ENCODE measurements around the gene TSPAN18. TPM values are rescaled to one million over a fixed set of nuclear protein-coding genes. Genes with fewer than 3 reads are reported as not detected.

The TSPAN18 gene
- total RNA-seq, 4 donors from 2014 or later, result 2.2 to 18.1 (median 3.4) TPM

GRCh38 chr11:44936951-44937543 is 210.3 kb downstream of the TSPAN18 start:
- no peak for DNase-seq (ENCODE audit: low spot score)
- ATAC-seq (ENCODE audit: low FRiP score), result no peak
- TF ChIP-seq, protein P1, sequence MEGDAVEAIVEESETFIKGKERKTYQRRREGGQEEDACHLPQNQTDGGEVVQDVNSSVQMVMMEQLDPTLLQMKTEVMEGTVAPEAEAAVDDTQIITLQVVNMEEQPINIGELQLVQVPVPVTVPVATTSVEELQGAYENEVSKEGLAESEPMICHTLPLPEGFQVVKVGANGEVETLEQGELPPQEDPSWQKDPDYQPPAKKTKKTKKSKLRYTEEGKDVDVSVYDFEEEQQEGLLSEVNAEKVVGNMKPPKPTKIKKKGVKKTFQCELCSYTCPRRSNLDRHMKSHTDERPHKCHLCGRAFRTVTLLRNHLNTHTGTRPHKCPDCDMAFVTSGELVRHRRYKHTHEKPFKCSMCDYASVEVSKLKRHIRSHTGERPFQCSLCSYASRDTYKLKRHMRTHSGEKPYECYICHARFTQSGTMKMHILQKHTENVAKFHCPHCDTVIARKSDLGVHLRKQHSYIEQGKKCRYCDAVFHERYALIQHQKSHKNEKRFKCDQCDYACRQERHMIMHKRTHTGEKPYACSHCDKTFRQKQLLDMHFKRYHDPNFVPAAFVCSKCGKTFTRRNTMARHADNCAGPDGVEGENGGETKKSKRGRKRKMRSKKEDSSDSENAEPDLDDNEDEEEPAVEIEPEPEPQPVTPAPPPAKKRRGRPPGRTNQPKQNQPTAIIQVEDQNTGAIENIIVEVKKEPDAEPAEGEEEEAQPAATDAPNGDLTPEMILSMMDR (IDR thresholded peaks at IDR 0.05), result no peak

DNA sequence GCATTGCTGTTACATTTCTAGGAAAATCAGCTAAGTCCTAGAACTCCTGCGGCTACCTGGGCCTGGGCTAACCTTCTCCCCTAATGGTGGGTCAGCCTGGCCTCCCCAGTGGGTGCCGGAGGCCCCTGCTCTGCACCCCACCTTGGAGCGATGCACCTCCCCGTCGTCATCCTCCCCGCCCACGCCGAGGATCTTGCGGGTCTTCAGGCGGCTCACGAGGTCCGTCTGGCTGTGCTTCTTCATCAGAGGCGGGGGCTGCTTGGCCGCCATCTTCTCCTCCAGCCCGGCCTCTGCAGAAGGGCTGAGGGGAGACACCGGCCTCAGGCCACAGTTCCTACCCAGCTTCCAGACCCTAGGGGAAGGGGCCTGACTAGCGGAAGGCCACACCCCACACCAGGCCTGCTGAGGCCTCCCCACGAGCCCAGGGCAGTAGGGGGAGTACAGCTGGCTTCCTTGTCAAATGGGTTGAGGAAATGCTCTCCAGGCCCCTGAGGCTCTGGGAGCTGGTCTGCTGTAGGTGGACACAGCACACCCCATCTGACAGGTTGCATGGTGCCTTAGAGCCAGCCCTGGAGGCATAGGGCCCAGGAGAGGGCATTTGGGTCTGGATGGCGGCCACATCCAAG is 211.4 kb downstream of the TSPAN18 start:
- TF ChIP-seq, protein P1 (IDR thresholded peaks at IDR 0.05), result no peak
- ATAC-seq (ENCODE audit: low FRiP score) (no peak), DNase-seq (ENCODE audit: low spot score) (no peak)

GRCh38 chr11:44939673-44940395 is 213.1 kb downstream of the TSPAN18 start:
- ATAC-seq (ENCODE audit: low FRiP score) (no peak), DNase-seq (ENCODE audit: low spot score) (no peak)
- TF ChIP-seq, protein P1 (IDR thresholded peaks at IDR 0.05), result peak in 1 of 3 donors; percentile 34

DNA sequence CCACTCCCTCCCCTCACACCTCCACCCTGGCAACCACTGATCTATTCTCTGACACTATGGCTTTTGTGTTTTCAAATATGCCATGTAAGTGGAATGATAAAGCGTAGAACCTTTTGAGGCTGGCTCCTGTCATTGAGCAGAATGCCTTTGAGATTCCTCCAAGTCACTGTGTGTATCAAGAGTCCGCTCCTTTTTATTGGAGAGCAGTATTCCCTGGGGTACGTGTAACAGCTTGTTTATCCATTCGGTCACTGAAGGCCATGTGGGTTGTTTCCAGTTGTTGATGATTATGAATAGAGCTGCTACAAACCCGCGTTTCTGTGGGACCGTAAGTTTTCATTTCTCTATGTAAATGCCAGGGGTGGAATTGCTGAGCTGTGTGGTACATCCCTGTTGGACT is 213.6 kb downstream of the TSPAN18 start:
- ATAC-seq (ENCODE audit: low FRiP score) (no peak), DNase-seq (ENCODE audit: low spot score) (no peak)
- TF ChIP-seq, protein P1 (IDR thresholded peaks at IDR 0.05), result no peak

- TF ChIP-seq, protein P1 (IDR thresholded peaks at IDR 0.05), result no peak
- DNase-seq (ENCODE audit: low spot score) (no peak), ATAC-seq (ENCODE audit: low FRiP score) (no peak)
Observed at GRCh38 chr11:44940835-44941234, 214.1 kb downstream of the TSPAN18 start.

DNA sequence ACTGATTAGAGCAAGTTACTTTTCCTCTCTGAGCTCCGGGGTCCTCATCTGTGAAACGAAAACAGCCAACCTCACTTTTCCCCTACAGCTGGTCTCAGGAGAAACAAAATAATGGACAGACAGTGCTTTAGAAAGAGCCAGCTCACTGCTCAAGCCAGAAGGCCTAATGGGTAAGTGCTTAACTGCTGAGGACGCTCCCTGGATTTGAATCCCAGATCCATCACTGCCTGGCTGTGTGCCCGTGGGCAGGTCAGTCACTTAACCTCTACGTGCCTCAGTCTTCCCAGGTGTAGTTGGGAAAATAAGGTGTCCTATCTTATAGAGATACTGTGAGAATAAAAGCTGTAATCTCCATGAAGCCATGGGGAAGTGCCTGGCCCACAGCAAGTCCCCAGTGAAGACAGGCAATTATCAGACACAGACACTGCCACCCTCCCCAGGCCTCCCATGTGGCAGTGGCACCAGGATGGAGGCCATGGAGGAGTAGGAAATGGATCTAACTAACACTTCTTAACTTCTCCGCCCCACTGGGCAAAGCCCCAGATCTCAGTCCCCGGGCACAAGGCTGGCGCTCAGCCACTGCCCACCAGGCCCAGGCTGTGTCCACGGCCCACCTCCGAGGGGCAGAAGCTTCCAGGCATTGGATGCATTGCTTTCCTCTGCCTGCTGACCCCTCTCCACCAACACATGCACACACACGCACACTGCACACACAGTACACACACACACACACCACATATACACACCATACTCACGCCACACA is 214.7 kb downstream of the TSPAN18 start:
- no peak for DNase-seq (ENCODE audit: low spot score)
- no peak for ATAC-seq (ENCODE audit: low FRiP score)
- TF ChIP-seq, protein P1 (IDR thresholded peaks at IDR 0.05), result no peak

All from omental fat pad (tissue), 4 donors.